HepG2 (cell line): ENCODE results near the gene JPT1. TPM values are rescaled to one million over a fixed set of nuclear protein-coding genes. Genes with fewer than 3 reads are reported as not detected.

Experiments used
- ARID5B ChIP-seq: IDR thresholded peaks from 2 replicates; pipeline ENCODE4 v1.4.0; 2020; ENCODE audit warnings: mild to moderate bottlenecking, missing genetic modification reagents
- CEBPG ChIP-seq: IDR thresholded peaks from 2 replicates; pipeline ENCODE4 v1.6.1; 2016
- DNMT3B ChIP-seq: conservative IDR thresholded peaks from 2 replicates; pipeline ENCODE4 v1.6.1; 2016; ENCODE audit warnings: missing biosample characterization, control low read depth
- KAT7 ChIP-seq: IDR thresholded peaks from 2 replicates; pipeline ENCODE4 v1.6.1; 2018; ENCODE audit warnings: borderline replicate concordance, missing compliant biosample characterization
- MXD3 ChIP-seq: IDR thresholded peaks from 2 replicates; pipeline ENCODE4 v1.6.1; 2016; ENCODE audit warnings: mild to moderate bottlenecking, missing biosample characterization, missing genetic modification reagents
- REL ChIP-seq: sonication (generic); formaldehyde crosslinking; conservative IDR thresholded peaks from 2 replicates; pipeline ENCODE4 v1.8.0; 2022; ENCODE audit warnings: mild to moderate bottlenecking, missing genetic modification reagents, moderate library complexity
- RORA ChIP-seq: sonication (generic); formaldehyde crosslinking; IDR thresholded peaks from 2 replicates; pipeline ENCODE4 v1.5.0; 2020; ENCODE audit warnings: mild to moderate bottlenecking, missing genetic modification reagents, moderate library complexity
- YEATS4 ChIP-seq: sonication (generic); formaldehyde crosslinking; IDR thresholded peaks from 2 replicates; pipeline ENCODE4 v1.4.0; 2020; ENCODE audit warnings: missing genetic modification reagents, borderline replicate concordance
- ZBTB7A ChIP-seq: sonication (generic); formaldehyde crosslinking; IDR thresholded peaks from 2 replicates; pipeline ENCODE4 v1.8.0; 2022; ENCODE audit warnings: mild to moderate bottlenecking, missing genetic modification reagents
- ZNF343 ChIP-seq: sonication (generic); formaldehyde crosslinking; IDR thresholded peaks from 2 replicates; pipeline ENCODE4 v1.4.0; 2020; ENCODE audit warnings: mild to moderate bottlenecking, missing genetic modification reagents
- ZNF703 ChIP-seq: sonication (generic); formaldehyde crosslinking; IDR thresholded peaks from 2 replicates; pipeline ENCODE4 v1.5.1; 2020; ENCODE audit warnings: missing genetic modification reagents, mild to moderate bottlenecking, moderate library complexity, borderline replicate concordance
- ZNF737 ChIP-seq: sonication (generic); formaldehyde crosslinking; IDR thresholded peaks from 2 replicates; pipeline ENCODE4 v1.5.0; 2020; ENCODE audit warnings: missing genetic modification reagents, mild to moderate bottlenecking, borderline replicate concordance
- polyA plus RNA-seq, 8 experiments: library from polyadenylated mRNA; depleted of rRNA in 3 of 8; stranded (reverse) in 7 of 8; unstranded in 1 of 8; fragments of >200 nt; fragmentation: Illumina TruSeq in 4 of 8; extraction: Trizol in 4 of 8; gene quantifications; 2 replicates each; pipeline versions ENCODE4 v1.2.1 to v1.2.3, GENCODE V29; 2011 to 2016; ENCODE audit warnings: low read depth in 4 of 8, missing spikeins in 1 of 8, mixed read lengths in 1 of 8; ENCODE audit not compliant: insufficient read depth in 1 of 8
- total RNA-seq, 5 experiments: library from RNA; depleted of rRNA; stranded (reverse); fragments of >200 nt; fragmentation: Illumina TruSeq; extraction: Trizol; gene quantifications; 2 replicates each; pipeline ENCODE4 v1.2.3, GENCODE V29; 2016; ENCODE audit warnings: low read depth in 1 of 5
- TF ChIP-seq, protein P1 (sequence below): sonication (generic); formaldehyde crosslinking; IDR thresholded peaks from 2 replicates; pipeline ENCODE4 v1.5.0; 2020; ENCODE audit warnings: missing genetic modification reagents
- TF ChIP-seq, protein P2 (sequence below): sonication (generic); formaldehyde crosslinking; IDR thresholded peaks from 2 replicates; pipeline ENCODE4 v1.5.0; 2020; ENCODE audit warnings: mild to moderate bottlenecking, missing genetic modification reagents, borderline replicate concordance
- TF ChIP-seq, protein P3 (sequence below): IDR thresholded peaks from 2 replicates; pipeline ENCODE4 v1.6.1; 2018; ENCODE audit warnings: missing genetic modification reagents, mild to moderate bottlenecking, missing compliant biosample characterization
- TF ChIP-seq, protein P4 (sequence below): IDR thresholded peaks from 2 replicates; pipeline ENCODE4 v1.6.1; 2016; ENCODE audit warnings: low read depth, borderline replicate concordance

JPT1 gene
- total and polyA plus RNA-seq, 2 of the 13 experiments (the other 11 are each of a cell fraction or from before 2014, with no cell fraction given): 43.3 to 256 TPM

- TF ChIP-seq, protein P1, sequence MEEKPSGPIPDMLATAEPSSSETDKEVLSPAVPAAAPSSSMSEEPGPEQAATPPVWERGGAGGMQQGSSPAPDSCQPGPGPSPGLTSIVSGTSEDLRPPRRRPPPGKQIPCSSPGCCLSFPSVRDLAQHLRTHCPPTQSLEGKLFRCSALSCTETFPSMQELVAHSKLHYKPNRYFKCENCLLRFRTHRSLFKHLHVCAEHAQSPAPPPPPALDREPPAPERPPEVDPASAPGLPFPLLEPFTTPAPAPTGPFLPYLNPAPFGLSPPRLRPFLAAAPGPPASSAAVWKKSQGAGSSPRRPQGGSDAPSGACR: no peak
- TF ChIP-seq, protein P2, sequence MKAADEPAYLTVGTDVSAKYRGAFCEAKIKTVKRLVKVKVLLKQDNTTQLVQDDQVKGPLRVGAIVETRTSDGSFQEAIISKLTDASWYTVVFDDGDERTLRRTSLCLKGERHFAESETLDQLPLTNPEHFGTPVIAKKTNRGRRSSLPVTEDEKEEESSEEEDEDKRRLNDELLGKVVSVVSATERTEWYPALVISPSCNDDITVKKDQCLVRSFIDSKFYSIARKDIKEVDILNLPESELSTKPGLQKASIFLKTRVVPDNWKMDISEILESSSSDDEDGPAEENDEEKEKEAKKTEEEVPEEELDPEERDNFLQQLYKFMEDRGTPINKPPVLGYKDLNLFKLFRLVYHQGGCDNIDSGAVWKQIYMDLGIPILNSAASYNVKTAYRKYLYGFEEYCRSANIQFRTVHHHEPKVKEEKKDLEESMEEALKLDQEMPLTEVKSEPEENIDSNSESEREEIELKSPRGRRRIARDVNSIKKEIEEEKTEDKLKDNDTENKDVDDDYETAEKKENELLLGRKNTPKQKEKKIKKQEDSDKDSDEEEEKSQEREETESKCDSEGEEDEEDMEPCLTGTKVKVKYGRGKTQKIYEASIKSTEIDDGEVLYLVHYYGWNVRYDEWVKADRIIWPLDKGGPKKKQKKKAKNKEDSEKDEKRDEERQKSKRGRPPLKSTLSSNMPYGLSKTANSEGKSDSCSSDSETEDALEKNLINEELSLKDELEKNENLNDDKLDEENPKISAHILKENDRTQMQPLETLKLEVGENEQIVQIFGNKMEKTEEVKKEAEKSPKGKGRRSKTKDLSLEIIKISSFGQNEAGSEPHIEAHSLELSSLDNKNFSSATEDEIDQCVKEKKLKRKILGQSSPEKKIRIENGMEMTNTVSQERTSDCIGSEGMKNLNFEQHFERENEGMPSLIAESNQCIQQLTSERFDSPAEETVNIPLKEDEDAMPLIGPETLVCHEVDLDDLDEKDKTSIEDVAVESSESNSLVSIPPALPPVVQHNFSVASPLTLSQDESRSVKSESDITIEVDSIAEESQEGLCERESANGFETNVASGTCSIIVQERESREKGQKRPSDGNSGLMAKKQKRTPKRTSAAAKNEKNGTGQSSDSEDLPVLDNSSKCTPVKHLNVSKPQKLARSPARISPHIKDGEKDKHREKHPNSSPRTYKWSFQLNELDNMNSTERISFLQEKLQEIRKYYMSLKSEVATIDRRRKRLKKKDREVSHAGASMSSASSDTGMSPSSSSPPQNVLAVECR (CRISPR knock-in tag): peak; percentile 53
- TF ChIP-seq ZNF343 (CRISPR knock-in tag): no peak
- TF ChIP-seq, protein P3, sequence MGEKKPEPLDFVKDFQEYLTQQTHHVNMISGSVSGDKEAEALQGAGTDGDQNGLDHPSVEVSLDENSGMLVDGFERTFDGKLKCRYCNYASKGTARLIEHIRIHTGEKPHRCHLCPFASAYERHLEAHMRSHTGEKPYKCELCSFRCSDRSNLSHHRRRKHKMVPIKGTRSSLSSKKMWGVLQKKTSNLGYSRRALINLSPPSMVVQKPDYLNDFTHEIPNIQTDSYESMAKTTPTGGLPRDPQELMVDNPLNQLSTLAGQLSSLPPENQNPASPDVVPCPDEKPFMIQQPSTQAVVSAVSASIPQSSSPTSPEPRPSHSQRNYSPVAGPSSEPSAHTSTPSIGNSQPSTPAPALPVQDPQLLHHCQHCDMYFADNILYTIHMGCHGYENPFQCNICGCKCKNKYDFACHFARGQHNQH (CRISPR knock-in tag): no peak
- TF ChIP-seq YEATS4 (CRISPR knock-in tag): peak; percentile 64; the same call in 1 of the 2 replicates
- no peak for TF ChIP-seq CEBPG (CRISPR knock-in tag)
- no peak for TF ChIP-seq DNMT3B (CRISPR knock-in tag)
- 0 out of 2 replicates have a peak, but pooled peaks have one; percentile 2 for TF ChIP-seq ARID5B
- TF ChIP-seq ZNF703: 0 out of 2 replicates have a peak, but pooled peaks have one; percentile 47
- TF ChIP-seq ZNF737: 0 out of 2 replicates have a peak, but pooled peaks have one; percentile 41
- peak; percentile 51; the same call in 1 of the 2 replicates for TF ChIP-seq REL (CRISPR knock-in tag)
- no peak for TF ChIP-seq MXD3 (CRISPR knock-in tag)
- no peak for TF ChIP-seq RORA (CRISPR knock-in tag)
- TF ChIP-seq, protein P4, sequence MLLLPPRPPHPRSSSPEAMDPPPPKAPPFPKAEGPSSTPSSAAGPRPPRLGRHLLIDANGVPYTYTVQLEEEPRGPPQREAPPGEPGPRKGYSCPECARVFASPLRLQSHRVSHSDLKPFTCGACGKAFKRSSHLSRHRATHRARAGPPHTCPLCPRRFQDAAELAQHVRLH (CRISPR knock-in tag): no peak
- 0 out of 2 replicates have a peak, but pooled peaks have one; percentile 38 for TF ChIP-seq ZBTB7A (CRISPR knock-in tag)
- no peak for TF ChIP-seq KAT7
These were observed 525 bp downstream of the JPT1 start (continued) for GRCh38 chr17:75153780-75154194.
